SK-N-MC (cell line): ENCODE results near the gene FXYD1.

Experiments
- EZH2 ChIP-seq: fragments of 200-600 bp; sonication (generic); IDR thresholded peaks from one replicate; pipeline ENCODE4 v1.6.1; 2017; ENCODE audit warnings: antibody characterized with exemption
- FOXP2 ChIP-seq: optimal IDR thresholded peaks from 2 replicates; pipeline ENCODE3; 2011; ENCODE audit warnings: mild to moderate bottlenecking, moderate library complexity; ENCODE audit not compliant: insufficient read depth; ENCODE audit errors: extremely low read length, control extremely low read depth
- POLR2AphosphoS5 ChIP-seq: IDR thresholded peaks from 2 replicates; pipeline ENCODE4 v1.6.1; 2012; ENCODE audit warnings: mild to moderate bottlenecking, low read depth, low read length, borderline replicate concordance

DNA sequence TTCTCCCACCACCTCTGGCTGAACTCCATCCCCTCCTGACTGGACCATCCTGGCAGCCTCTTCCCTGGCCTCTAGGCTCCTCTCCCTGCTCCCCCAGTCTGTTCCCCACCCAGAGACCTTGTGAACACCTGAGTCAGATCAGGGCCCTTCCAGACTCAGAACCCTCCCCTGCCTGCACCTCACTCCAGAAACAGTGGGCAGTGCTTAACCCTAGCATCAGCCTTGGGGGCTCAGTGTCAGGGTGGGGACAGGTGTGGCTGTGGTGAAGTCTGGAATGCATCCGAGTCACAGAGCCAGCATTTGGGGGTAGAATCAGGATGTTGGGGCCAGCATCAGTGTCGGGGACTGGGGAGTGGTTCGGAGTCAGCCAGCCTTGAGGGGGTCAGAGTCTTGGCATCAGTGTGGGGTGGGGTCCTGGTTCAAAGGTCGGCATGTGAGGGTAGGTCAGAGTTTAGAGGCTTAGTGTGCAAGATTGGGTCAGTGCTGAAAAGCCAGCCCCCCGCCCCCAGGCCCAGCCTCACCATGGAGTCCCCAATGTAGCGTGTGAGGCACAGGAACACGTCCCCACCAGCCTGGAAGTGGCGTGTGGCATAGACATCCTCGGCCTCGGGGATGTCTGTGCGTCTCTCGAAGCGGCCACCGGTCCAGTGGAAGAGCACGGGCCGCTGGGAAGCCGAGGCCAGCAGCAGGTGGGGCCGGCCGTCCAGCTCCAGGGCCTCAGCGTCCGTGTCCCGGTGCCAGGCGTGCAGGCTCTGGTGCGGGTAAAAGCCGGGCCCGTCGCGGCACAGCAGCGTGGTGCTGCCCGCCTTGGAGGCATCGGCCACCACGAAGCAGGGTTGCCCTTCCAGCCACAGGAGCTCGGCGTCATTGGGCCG lies 12.6 kb upstream of the FXYD1 start:
- no peak for TF ChIP-seq EZH2
- no peak for TF ChIP-seq POLR2AphosphoS5
- no peak for TF ChIP-seq FOXP2
